HCT116 (cell line): ENCODE data around the gene SETD5. TPM values are rescaled to one million over a fixed set of nuclear protein-coding genes. Genes with fewer than 3 reads are reported as not detected.

Experiments used
- ATAC-seq: fragments of 200-7000 bp; cut with Tn5 transposase; 2 replicates; pipeline ENCODE4 v1.9.1; 2020; ENCODE audit warnings: mild to moderate bottlenecking, moderate library complexity
- BruUV-seq: library from RNA; stranded (reverse); fragments of 400-500 nt; replicated peaks from 2 replicates; lab custom pipeline; 2021; lab: Mats Ljungman, UMichigan
- CTCF ChIA-PET: fragments of 300-600 bp; sonication (Branson Sonifier 250); formaldehyde crosslinking; loops from one replicate; lab custom pipeline; 2021; ENCODE audit warnings: antibody characterized with exemption; lab: Charles Lee
- POLR2A ChIA-PET: fragments of 300-600, 350-600 bp; sonication (Branson Sonifier 250); formaldehyde crosslinking; loops from one replicate; lab custom pipeline; 2021; ENCODE audit warnings: antibody characterized with exemption; lab: Charles Lee
- RAD21 ChIA-PET, 2 experiments: fragments of 300-600 bp; sonication (Branson Sonifier 250); formaldehyde crosslinking; loops; one replicate each; lab custom pipeline; 2023; ENCODE audit warnings: low total read pairs in 2 of 2; ENCODE audit not compliant: uncharacterized antibody in 2 of 2, unreplicated experiment in 2 of 2, low non-redundant PET in 1 of 2; lab: Charles Lee
- DNase-seq: peaks from one replicate; pipeline ENCODE4 v3.0.0-alpha.2; 2010; ENCODE audit warnings: low read depth, low spot score
- H2AFZ ChIP-seq: fragments of 200-600 bp; shearing (Covaris generic), sonication (generic); 2 replicates; pipeline ENCODE4 v1.6.1; 2017; ENCODE audit warnings: low read depth, mixed run types, mixed read lengths, antibody characterized with exemption, low read length; ENCODE audit not compliant: poor library complexity, severe bottlenecking
- H3K27ac ChIP-seq: 2 replicates; pipeline ENCODE4 v1.5.1; 2012; ENCODE audit warnings: low read depth, low read length
- H3K27me3 ChIP-seq: fragments of 200-600 bp; sonication (generic); 2 replicates; pipeline ENCODE4 v1.6.1; 2016; ENCODE audit warnings: mixed run types, low read length, mixed read lengths; ENCODE audit not compliant: insufficient read depth
- H3K36me3 ChIP-seq, 2 experiments: fragments of 200-500 bp in 1 of 2; fragments of 200-600 bp in 1 of 2; sonication (Bioruptor generic) in 1 of 2; sonication (generic) in 1 of 2; 2 replicates each; pipeline versions ENCODE4 v1.5.1 to v1.6.1; 2014 to 2016; ENCODE audit warnings: low read length in 2 of 2, inconsistent platforms in 1 of 2, mixed read lengths in 1 of 2, mixed run types in 1 of 2; ENCODE audit not compliant: insufficient read depth in 2 of 2, control insufficient read depth in 1 of 2
- H3K4me1 ChIP-seq, 2 experiments: fragments of 200-600 bp in 1 of 2; sonication (generic) in 1 of 2; 2 replicates each; pipeline versions ENCODE4 v1.5.1 to v1.6.1; 2012 to 2017; ENCODE audit warnings: low read length in 2 of 2, inconsistent platforms in 1 of 2, mild to moderate bottlenecking in 1 of 2, mixed read lengths in 1 of 2, mixed run types in 1 of 2, moderate library complexity in 1 of 2; ENCODE audit not compliant: insufficient read depth in 2 of 2, control insufficient read depth in 1 of 2
- H3K4me2 ChIP-seq: fragments of 200-600 bp; sonication (generic); 2 replicates; pipeline ENCODE4 v1.6.1; 2017; ENCODE audit warnings: mixed run types, low read length, mixed read lengths
- H3K4me3 ChIP-seq, 2 experiments: fragments of 200-600 bp in 1 of 2; sonication (generic) in 1 of 2; replicated peaks in 1 of 2; 2 replicates each; pipeline ENCODE4 v1.5.1; 2011 to 2016; ENCODE audit warnings: low read length in 2 of 2, control low read depth in 1 of 2, low read depth in 1 of 2, mild to moderate bottlenecking in 1 of 2, mixed read lengths in 1 of 2, mixed run types in 1 of 2
- H3K79me2 ChIP-seq: fragments of 200-600 bp; sonication (generic); 2 replicates; pipeline ENCODE4 v1.6.1; 2017; ENCODE audit warnings: mild to moderate bottlenecking, mixed run types, low read length, moderate library complexity, mixed read lengths; ENCODE audit not compliant: insufficient read depth
- H3K9ac ChIP-seq: fragments of 200-600 bp; sonication (generic); 2 replicates; pipeline ENCODE4 v1.6.1; 2016; ENCODE audit warnings: low read length, mixed read lengths
- H3K9me2 ChIP-seq: fragments of 200-600 bp; sonication (generic), shearing (Covaris generic); 2 replicates; pipeline ENCODE4 v1.6.1; 2017; ENCODE audit warnings: mixed run types, mild to moderate bottlenecking, moderate library complexity; ENCODE audit not compliant: insufficient read depth
- H3K9me3 ChIP-seq, 2 experiments: fragments of 200-500 bp in 1 of 2; fragments of 200-600 bp in 1 of 2; sonication (Bioruptor generic) in 1 of 2; sonication (generic) in 1 of 2; 2 replicates each; pipeline ENCODE4 v1.6.1; 2014 to 2017; ENCODE audit warnings: low read length in 2 of 2, mixed read lengths in 2 of 2, inconsistent platforms in 1 of 2, low read depth in 1 of 2, mild to moderate bottlenecking in 1 of 2, mixed run types in 1 of 2, moderate library complexity in 1 of 2; ENCODE audit not compliant: control insufficient read depth in 1 of 2, insufficient read depth in 1 of 2
- H4K20me1 ChIP-seq: fragments of 200-600 bp; sonication (generic), shearing (Covaris generic); 2 replicates; pipeline ENCODE4 v1.6.1; 2017; ENCODE audit warnings: mixed run types, mild to moderate bottlenecking, moderate library complexity; ENCODE audit not compliant: insufficient read depth
- ATF3 ChIP-seq: IDR thresholded peaks from 2 replicates; pipeline ENCODE4 v1.6.1; 2012
- CBX3 ChIP-seq: IDR thresholded peaks from 2 replicates; pipeline ENCODE4 v1.6.1; 2012; ENCODE audit warnings: low read depth
- CEBPB ChIP-seq: IDR thresholded peaks from 2 replicates; pipeline ENCODE4 v1.6.1; 2012; ENCODE audit warnings: low read depth
- EGR1 ChIP-seq: IDR thresholded peaks from 2 replicates; pipeline ENCODE4 v1.6.1; 2012; ENCODE audit warnings: low read depth
- EZH2 ChIP-seq: fragments of 200-600 bp; sonication (generic); IDR thresholded peaks from 2 replicates; pipeline ENCODE4 v1.6.1; 2017; ENCODE audit warnings: antibody characterized with exemption, mixed run types
- FOSL1 ChIP-seq: IDR thresholded peaks from 2 replicates; pipeline ENCODE4 v1.6.1; 2012; ENCODE audit warnings: low read depth
- JUND ChIP-seq: IDR thresholded peaks from 2 replicates; pipeline ENCODE4 v1.6.1; 2012
- POLR2A ChIP-seq: IDR thresholded peaks from 2 replicates; pipeline ENCODE4 v1.7.0; 2011; ENCODE audit warnings: borderline replicate concordance; ENCODE audit not compliant: insufficient read depth, insufficient read length; ENCODE audit errors: extremely low read depth
- POLR2AphosphoS5 ChIP-seq: IDR thresholded peaks from 2 replicates; pipeline ENCODE4 v1.6.1; 2011; ENCODE audit warnings: mild to moderate bottlenecking, low read depth, low read length, moderate library complexity
- RAD21 ChIP-seq: IDR thresholded peaks from 2 replicates; pipeline ENCODE4 v1.6.1; 2012; ENCODE audit warnings: low read depth, mild to moderate bottlenecking
- SIN3A ChIP-seq: IDR thresholded peaks from 2 replicates; pipeline ENCODE4 v1.6.1; 2012; ENCODE audit warnings: low read depth
- SP1 ChIP-seq: IDR thresholded peaks from 2 replicates; pipeline ENCODE4 v1.6.1; 2012; ENCODE audit warnings: low read depth
- SRF ChIP-seq: IDR thresholded peaks from 2 replicates; pipeline ENCODE4 v1.6.1; 2012; ENCODE audit warnings: low read depth
- TCF7L2 ChIP-seq: IDR thresholded peaks from 2 replicates; pipeline ENCODE4 v1.7.0; 2011; ENCODE audit warnings: borderline replicate concordance, inconsistent platforms; ENCODE audit not compliant: insufficient read depth, insufficient read length; ENCODE audit errors: extremely low read depth
- YY1 ChIP-seq: IDR thresholded peaks from 2 replicates; pipeline ENCODE4 v1.6.1; 2011; ENCODE audit warnings: low read length, low read depth, moderate library complexity, mild to moderate bottlenecking; ENCODE audit not compliant: insufficient replicate concordance; ENCODE audit errors: extremely low read depth
- ZNF274 ChIP-seq: fragments of 200-500 bp; sonication (Bioruptor generic); IDR thresholded peaks from 2 replicates; pipeline ENCODE4 v1.6.1; 2014; ENCODE audit warnings: mild to moderate bottlenecking, low read depth, low read length, inconsistent platforms
- intact Hi-C: fragments of 100-400 bp; cut with micrococcal nuclease; formaldehyde crosslinking; loops from 2 replicates; pipeline ENCODE4 v1.10.0; 2022
- total RNA-seq: library from RNA; stranded (reverse); gene quantifications from one replicate; pipeline ENCODE4 v1.2.1, GENCODE V29; 2021; ENCODE audit not compliant: unreplicated experiment
- TF ChIP-seq, protein P1 (sequence below), 3 experiments: fragments of 200-600 bp in 1 of 3; sonication (generic) in 1 of 3; IDR thresholded peaks in 2 of 3; conservative IDR thresholded peaks in 1 of 3; 2 replicates each; pipeline ENCODE4 v1.5.1; 2012 to 2017; ENCODE audit warnings: low read depth in 2 of 3, low read length in 2 of 3, antibody characterized with exemption in 1 of 3, borderline replicate concordance in 1 of 3, control low read depth in 1 of 3, mild to moderate bottlenecking in 1 of 3, mixed read lengths in 1 of 3, mixed run types in 1 of 3, moderate library complexity in 1 of 3; ENCODE audit not compliant: insufficient read depth in 1 of 3
- TF ChIP-seq, protein P2 (sequence below): IDR thresholded peaks from 2 replicates; pipeline ENCODE4 v1.6.1; 2011; ENCODE audit warnings: mild to moderate bottlenecking, low read length, moderate library complexity; ENCODE audit not compliant: insufficient replicate concordance; ENCODE audit errors: extremely low read depth

The SETD5 gene
- total RNA-seq, 1 experiment from 2014 or later = 141 TPM

DNA sequence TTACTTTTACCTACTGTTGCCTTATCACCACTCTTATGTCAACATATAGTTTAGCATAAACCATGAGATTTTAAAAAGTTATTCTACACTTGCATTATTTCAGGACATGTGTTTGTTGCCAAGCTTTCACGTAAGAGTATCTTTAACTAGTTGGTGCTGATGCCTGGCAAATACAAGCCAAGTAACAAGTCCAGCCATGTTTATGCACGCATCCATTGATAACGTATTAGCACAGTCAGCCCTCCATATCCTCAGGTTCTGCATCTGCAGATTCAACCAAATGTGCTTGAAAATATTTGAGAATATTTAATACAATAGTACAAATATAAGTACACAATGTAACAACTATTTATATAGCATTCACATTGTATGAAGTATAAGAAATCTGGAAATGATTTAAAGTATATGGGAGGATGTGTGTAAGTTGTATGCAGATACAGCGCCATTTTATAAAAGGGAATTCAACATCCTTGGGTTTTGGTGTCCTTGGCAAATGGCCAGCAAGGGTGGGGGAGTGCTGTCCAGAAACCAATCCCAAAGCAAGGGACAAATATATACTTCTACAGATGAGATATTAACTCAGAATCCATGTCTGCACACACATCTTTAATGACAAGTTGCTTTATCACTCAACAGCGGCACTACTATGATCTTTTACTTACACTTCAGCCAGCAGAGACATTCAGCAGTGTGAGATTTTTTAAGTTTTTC is 8.7 kb upstream of the SETD5 start:
- Histone ChIP-seq H2AFZ (no peak overlapping the region), H3K27me3 (no peaks in the 10 kb centered on the region), H3K4me2 (no peak overlapping the region), H3K9ac (no peak overlapping the region), H3K27ac (no peak overlapping the region), H3K79me2 (peaks cover 66% of the 10 kb centered on the region), H3K36me3 (peaks cover 37 to 75% of the 10 kb centered on the region in 2 experiments), H3K4me3 (no peak overlapping the region), H3K9me2 (no peaks in the 10 kb centered on the region), H3K4me1 (no peaks in the 10 kb centered on the region), H4K20me1 (peaks cover 9% of the 10 kb centered on the region; the same call in 1 of the 2 replicates), H3K9me3 (no peaks in the 10 kb centered on the region)
- intact Hi-C loops = loop anchor here (5.0 kb wide), 1 partner anchor 34 kb away; no protein-coding TSS in a partner anchor
- CTCF ChIA-PET = no interaction called here
- RAD21 ChIA-PET = no interaction called here
- ATAC-seq (no peak), DNase-seq (no peak)
- no TSS peak for BruUV-seq
- TF ChIP-seq POLR2A (no peak), JUND (no peak), FOSL1 (no peak), TCF7L2 (no peak), EGR1 (no peak), RAD21 (no peak), ATF3 (no peak), CEBPB (no peak), CBX3 (no peak), SRF (no peak), SIN3A (no peak), POLR2AphosphoS5 (no peak), EZH2 (no peak), SP1 (no peak), ZNF274 (no peak), YY1 (no peak)
- TF ChIP-seq, protein P1, sequence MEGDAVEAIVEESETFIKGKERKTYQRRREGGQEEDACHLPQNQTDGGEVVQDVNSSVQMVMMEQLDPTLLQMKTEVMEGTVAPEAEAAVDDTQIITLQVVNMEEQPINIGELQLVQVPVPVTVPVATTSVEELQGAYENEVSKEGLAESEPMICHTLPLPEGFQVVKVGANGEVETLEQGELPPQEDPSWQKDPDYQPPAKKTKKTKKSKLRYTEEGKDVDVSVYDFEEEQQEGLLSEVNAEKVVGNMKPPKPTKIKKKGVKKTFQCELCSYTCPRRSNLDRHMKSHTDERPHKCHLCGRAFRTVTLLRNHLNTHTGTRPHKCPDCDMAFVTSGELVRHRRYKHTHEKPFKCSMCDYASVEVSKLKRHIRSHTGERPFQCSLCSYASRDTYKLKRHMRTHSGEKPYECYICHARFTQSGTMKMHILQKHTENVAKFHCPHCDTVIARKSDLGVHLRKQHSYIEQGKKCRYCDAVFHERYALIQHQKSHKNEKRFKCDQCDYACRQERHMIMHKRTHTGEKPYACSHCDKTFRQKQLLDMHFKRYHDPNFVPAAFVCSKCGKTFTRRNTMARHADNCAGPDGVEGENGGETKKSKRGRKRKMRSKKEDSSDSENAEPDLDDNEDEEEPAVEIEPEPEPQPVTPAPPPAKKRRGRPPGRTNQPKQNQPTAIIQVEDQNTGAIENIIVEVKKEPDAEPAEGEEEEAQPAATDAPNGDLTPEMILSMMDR (IDR thresholded peaks at IDR 0.05 in 2 of 3, conservative IDR thresholded peaks at IDR 0.05 in 1 of 3; ENCODE audit: borderline replicate concordance in 1 of 3, insufficient read depth in 1 of 3, low read depth in 2 of 3, low read length in 2 of 3) = no peak
- TF ChIP-seq, protein P2, sequence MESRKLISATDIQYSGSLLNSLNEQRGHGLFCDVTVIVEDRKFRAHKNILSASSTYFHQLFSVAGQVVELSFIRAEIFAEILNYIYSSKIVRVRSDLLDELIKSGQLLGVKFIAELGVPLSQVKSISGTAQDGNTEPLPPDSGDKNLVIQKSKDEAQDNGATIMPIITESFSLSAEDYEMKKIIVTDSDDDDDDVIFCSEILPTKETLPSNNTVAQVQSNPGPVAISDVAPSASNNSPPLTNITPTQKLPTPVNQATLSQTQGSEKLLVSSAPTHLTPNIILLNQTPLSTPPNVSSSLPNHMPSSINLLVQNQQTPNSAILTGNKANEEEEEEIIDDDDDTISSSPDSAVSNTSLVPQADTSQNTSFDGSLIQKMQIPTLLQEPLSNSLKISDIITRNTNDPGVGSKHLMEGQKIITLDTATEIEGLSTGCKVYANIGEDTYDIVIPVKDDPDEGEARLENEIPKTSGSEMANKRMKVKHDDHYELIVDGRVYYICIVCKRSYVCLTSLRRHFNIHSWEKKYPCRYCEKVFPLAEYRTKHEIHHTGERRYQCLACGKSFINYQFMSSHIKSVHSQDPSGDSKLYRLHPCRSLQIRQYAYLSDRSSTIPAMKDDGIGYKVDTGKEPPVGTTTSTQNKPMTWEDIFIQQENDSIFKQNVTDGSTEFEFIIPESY = no peak
- POLR2A ChIA-PET = interaction anchor here (1.4 kb wide), 1 partner anchor 8 kb away, joined by 8 read pairs; the partner anchor contains the start of gene SETD5
